Measurements from ENCODE around the gene PAM. TPM values are rescaled to one million over a fixed set of nuclear protein-coding genes. Genes with fewer than 3 reads are reported as not detected.

PAM gene
- total and polyA plus RNA-seq, 2 of the 13 experiments (the other 11 are each of a cell fraction or from before 2014, with no cell fraction given): 20.2 to 79.1 TPM

DNA sequence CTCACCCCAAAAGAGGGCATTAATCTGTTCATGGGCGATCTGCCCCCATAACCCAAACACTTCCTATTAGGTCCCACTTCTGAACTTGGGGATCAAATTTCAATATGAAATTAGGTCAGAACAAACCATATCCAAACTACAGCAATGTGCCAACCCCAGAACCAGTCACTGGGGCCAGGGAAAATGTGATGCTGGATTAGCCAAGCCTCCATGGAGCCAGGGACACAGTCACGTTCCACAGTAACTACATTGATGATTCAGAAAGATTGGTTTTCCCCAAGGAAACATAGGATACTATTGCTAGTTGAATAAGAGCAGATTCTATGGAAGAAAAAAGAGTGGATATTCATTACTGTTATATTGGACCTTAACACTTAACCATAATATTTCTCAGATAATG lies 280.6 kb downstream of the PAM start:
- CTCF ChIA-PET (ENCODE audit: low intra/inter-chr PET ratio, low total read pairs): no interaction called here
- H3K9ac ChIP-seq (ENCODE audit: insufficient read depth, low read depth, low read length): no peak overlapping the region
- DNase-seq (ENCODE audit: low spot score) (no peak), ATAC-seq (no peak), FAIRE-seq (no peak)
- no peak overlapping the region for H3K4me3 ChIP-seq (replicated peaks in 1 of 3; ENCODE audit: insufficient read depth in 1 of 3, low read depth in 2 of 3, low read length in 3 of 3)
- H3K4me1 ChIP-seq (ENCODE audit: insufficient read depth, low read length): no peaks in the 10 kb centered on the region
- 0% methylated on average over 2 of the region's 2 CpGs for WGBS (ENCODE audit: low lambda C conversion rate)
- H3K4me2 ChIP-seq (ENCODE audit: low read depth, low read length): no peak overlapping the region
- no peaks in the 10 kb centered on the region for H3K36me3 ChIP-seq (replicated peaks in 1 of 2; ENCODE audit: control insufficient read depth in 1 of 2, insufficient read depth in 2 of 2, low read length in 2 of 2)
- intact Hi-C loops (cut with micrococcal nuclease; ENCODE audit: unreplicated experiment): no loop called here
- no TSS peak for BruUV-seq (replicated peaks)
- H3K27me3 ChIP-seq (ENCODE audit: control insufficient read depth in 1 of 2, insufficient read depth in 2 of 2, low read length in 2 of 2): no peaks in the 10 kb centered on the region
- no peaks in the 10 kb centered on the region for H4K20me1 ChIP-seq (ENCODE audit: insufficient read depth, low read length)
- H3K9me3 ChIP-seq (ENCODE audit: low read length): no peaks in the 10 kb centered on the region
- no peak overlapping the region for H2AFZ ChIP-seq (ENCODE audit: low read length)
- POLR2A ChIA-PET: no interaction called here
- H3K79me2 ChIP-seq (ENCODE audit: insufficient read depth, low read length): no peaks in the 10 kb centered on the region
- no peak overlapping the region for H3K27ac ChIP-seq (ENCODE audit: extremely low read length, insufficient read depth, low read length)
- in situ Hi-C loops (cut with HindIII; ENCODE audit: extremely low pct_ligation_motif_present, low pct_unique_long_range_greater_than_20kb): no loop called here
- no peak for TF ChIP-seq JUNB (CRISPR knock-in tag; IDR thresholded peaks at IDR 0.05; ENCODE audit: borderline replicate concordance)
- TF ChIP-seq, protein P1, sequence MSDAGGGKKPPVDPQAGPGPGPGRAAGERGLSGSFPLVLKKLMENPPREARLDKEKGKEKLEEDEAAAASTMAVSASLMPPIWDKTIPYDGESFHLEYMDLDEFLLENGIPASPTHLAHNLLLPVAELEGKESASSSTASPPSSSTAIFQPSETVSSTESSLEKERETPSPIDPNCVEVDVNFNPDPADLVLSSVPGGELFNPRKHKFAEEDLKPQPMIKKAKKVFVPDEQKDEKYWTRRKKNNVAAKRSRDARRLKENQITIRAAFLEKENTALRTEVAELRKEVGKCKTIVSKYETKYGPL (CRISPR knock-in tag; IDR thresholded peaks at IDR 0.05): no peak
- TF ChIP-seq, protein P2, sequence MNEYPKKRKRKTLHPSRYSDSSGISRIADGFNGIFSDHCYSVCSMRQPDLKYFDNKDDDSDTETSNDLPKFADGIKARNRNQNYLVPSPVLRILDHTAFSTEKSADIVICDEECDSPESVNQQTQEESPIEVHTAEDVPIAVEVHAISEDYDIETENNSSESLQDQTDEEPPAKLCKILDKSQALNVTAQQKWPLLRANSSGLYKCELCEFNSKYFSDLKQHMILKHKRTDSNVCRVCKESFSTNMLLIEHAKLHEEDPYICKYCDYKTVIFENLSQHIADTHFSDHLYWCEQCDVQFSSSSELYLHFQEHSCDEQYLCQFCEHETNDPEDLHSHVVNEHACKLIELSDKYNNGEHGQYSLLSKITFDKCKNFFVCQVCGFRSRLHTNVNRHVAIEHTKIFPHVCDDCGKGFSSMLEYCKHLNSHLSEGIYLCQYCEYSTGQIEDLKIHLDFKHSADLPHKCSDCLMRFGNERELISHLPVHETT (CRISPR knock-in tag; conservative IDR thresholded peaks at IDR 0.05): no peak
- no peak for TF ChIP-seq CHD4 (IDR thresholded peaks at IDR 0.05; ENCODE audit: borderline replicate concordance, low read length)
- TF ChIP-seq AGO2 (optimal IDR thresholded peaks at IDR 0.05; ENCODE audit: low read depth, low read length): no peak
- TF ChIP-seq, protein P3, sequence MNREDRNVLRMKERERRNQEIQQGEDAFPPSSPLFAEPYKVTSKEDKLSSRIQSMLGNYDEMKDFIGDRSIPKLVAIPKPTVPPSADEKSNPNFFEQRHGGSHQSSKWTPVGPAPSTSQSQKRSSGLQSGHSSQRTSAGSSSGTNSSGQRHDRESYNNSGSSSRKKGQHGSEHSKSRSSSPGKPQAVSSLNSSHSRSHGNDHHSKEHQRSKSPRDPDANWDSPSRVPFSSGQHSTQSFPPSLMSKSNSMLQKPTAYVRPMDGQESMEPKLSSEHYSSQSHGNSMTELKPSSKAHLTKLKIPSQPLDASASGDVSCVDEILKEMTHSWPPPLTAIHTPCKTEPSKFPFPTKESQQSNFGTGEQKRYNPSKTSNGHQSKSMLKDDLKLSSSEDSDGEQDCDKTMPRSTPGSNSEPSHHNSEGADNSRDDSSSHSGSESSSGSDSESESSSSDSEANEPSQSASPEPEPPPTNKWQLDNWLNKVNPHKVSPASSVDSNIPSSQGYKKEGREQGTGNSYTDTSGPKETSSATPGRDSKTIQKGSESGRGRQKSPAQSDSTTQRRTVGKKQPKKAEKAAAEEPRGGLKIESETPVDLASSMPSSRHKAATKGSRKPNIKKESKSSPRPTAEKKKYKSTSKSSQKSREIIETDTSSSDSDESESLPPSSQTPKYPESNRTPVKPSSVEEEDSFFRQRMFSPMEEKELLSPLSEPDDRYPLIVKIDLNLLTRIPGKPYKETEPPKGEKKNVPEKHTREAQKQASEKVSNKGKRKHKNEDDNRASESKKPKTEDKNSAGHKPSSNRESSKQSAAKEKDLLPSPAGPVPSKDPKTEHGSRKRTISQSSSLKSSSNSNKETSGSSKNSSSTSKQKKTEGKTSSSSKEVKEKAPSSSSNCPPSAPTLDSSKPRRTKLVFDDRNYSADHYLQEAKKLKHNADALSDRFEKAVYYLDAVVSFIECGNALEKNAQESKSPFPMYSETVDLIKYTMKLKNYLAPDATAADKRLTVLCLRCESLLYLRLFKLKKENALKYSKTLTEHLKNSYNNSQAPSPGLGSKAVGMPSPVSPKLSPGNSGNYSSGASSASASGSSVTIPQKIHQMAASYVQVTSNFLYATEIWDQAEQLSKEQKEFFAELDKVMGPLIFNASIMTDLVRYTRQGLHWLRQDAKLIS (CRISPR knock-in tag; IDR thresholded peaks at IDR 0.05): no peak
- TF ChIP-seq, protein P4, sequence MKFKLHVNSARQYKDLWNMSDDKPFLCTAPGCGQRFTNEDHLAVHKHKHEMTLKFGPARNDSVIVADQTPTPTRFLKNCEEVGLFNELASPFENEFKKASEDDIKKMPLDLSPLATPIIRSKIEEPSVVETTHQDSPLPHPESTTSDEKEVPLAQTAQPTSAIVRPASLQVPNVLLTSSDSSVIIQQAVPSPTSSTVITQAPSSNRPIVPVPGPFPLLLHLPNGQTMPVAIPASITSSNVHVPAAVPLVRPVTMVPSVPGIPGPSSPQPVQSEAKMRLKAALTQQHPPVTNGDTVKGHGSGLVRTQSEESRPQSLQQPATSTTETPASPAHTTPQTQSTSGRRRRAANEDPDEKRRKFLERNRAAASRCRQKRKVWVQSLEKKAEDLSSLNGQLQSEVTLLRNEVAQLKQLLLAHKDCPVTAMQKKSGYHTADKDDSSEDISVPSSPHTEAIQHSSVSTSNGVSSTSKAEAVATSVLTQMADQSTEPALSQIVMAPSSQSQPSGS (CRISPR knock-in tag; IDR thresholded peaks at IDR 0.05): no peak
- TF ChIP-seq, protein P5, sequence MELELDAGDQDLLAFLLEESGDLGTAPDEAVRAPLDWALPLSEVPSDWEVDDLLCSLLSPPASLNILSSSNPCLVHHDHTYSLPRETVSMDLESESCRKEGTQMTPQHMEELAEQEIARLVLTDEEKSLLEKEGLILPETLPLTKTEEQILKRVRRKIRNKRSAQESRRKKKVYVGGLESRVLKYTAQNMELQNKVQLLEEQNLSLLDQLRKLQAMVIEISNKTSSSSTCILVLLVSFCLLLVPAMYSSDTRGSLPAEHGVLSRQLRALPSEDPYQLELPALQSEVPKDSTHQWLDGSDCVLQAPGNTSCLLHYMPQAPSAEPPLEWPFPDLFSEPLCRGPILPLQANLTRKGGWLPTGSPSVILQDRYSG (CRISPR knock-in tag; IDR thresholded peaks at IDR 0.05): no peak
- no peak for TF ChIP-seq ZNF263 (CRISPR knock-in tag; IDR thresholded peaks at IDR 0.05)
- TF ChIP-seq, protein P6, sequence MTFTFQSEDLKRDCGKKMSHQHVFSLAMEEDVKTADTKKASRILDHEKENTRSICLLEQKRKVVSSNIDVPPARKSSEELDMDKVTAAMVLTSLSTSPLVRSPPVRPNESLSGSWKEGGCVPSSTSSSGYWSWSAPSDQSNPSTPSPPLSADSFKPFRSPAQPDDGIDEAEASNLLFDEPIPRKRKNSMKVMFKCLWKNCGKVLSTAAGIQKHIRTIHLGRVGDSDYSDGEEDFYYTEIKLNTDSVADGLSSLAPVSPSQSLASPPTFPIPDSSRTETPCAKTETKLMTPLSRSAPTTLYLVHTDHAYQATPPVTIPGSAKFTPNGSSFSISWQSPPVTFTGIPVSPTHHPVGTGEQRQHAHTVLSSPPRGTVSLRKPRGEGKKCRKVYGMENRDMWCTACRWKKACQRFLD (CRISPR knock-in tag; IDR thresholded peaks at IDR 0.05; ENCODE audit: borderline replicate concordance): no peak
- no peak for TF ChIP-seq NR1H2 (CRISPR knock-in tag; IDR thresholded peaks at IDR 0.05; ENCODE audit: borderline replicate concordance, low read depth)
- TF ChIP-seq GLI4 (CRISPR knock-in tag; IDR thresholded peaks at IDR 0.05; ENCODE audit: borderline replicate concordance): no peak
- TF ChIP-seq ZNF143 (CRISPR knock-in tag; IDR thresholded peaks at IDR 0.05): no peak
- no peak for TF ChIP-seq SRSF1 (optimal IDR thresholded peaks at IDR 0.05; ENCODE audit: low read depth, low read length)
- no peak for TF ChIP-seq GTF3A (CRISPR knock-in tag; conservative IDR thresholded peaks at IDR 0.05)
- no peak for TF ChIP-seq HDAC6 (IDR thresholded peaks at IDR 0.05; ENCODE audit: low read depth, low read length)
